GM19328 (cell line): ENCODE results near the gene PYGM.

Source experiments
- ATAC-seq: cut with Tn5 transposase; IDR thresholded peaks from one replicate; pipeline ENCODE4 v1.9.1; 2021; ENCODE audit warnings: mild to moderate bottlenecking, moderate library complexity; ENCODE audit not compliant: unreplicated experiment

PYGM gene

GRCh38 chr11:64754124-64754918, 5.5 kb downstream of the PYGM start:
- ATAC-seq, result no peak

- ATAC-seq, result no peak
These were observed 6.2 kb downstream of the PYGM start for GRCh38 chr11:64753380-64754123.

GRCh38 chr11:64753019-64753379, 6.8 kb downstream of the PYGM start:
- ATAC-seq, result no peak

GRCh38 chr11:64752175-64752970, 7.4 kb downstream of the PYGM start:
- no peak for ATAC-seq

GRCh38 chr11:64751580-64751979, 8.2 kb downstream of the PYGM start:
- no peak for ATAC-seq

GRCh38 chr11:64751136-64751535, 8.6 kb downstream of the PYGM start:
- no peak for ATAC-seq

GRCh38 chr11:64750361-64751054, 9.3 kb downstream of the PYGM start:
- ATAC-seq, result no peak

GRCh38 chr11:64747961-64748665, 11.7 kb downstream of the PYGM start:
- ATAC-seq, result no peak

GRCh38 chr11:64746486-64746885, 13.3 kb downstream of the PYGM start:
- no peak for ATAC-seq

- ATAC-seq, result no peak
These were observed 14.0 kb downstream of the PYGM start for GRCh38 chr11:64745521-64746328.

GRCh38 chr11:64745189-64745520, 14.6 kb downstream of the PYGM start:
- no peak for ATAC-seq

- ATAC-seq, result no peak
These were observed 15.1 kb downstream of the PYGM start for GRCh38 chr11:64744544-64745188.

- ATAC-seq, result no peak
These were observed 15.9 kb downstream of the PYGM start, which contains the start of gene RASGRP2 for GRCh38 chr11:64743591-64744543. RASGRP2 (minus strand) TSS chr11:64744142; CDS start chr11:64742866, 1,276 bp downstream.

GRCh38 chr11:64742889-64743590, 16.7 kb downstream of the PYGM start:
- no peak for ATAC-seq

- no peak for ATAC-seq
These were observed 17.5 kb downstream of the PYGM start for GRCh38 chr11:64742087-64742888.

GRCh38 chr11:64741375-64742086, 18.2 kb downstream of the PYGM start:
- no peak for ATAC-seq
